ENCODE measurements around the gene GABRR3. TPM values are rescaled to one million over a fixed set of nuclear protein-coding genes. Genes with fewer than 3 reads are reported as not detected.
"Not testable (repeated sequence)": the region's sequence is repeated elsewhere in the genome, so short reads cannot be mapped to it uniquely, and the experiment has no call there.

Gene GABRR3
- total RNA-seq, 1 donor from 2014 or later = not detected

DNA sequence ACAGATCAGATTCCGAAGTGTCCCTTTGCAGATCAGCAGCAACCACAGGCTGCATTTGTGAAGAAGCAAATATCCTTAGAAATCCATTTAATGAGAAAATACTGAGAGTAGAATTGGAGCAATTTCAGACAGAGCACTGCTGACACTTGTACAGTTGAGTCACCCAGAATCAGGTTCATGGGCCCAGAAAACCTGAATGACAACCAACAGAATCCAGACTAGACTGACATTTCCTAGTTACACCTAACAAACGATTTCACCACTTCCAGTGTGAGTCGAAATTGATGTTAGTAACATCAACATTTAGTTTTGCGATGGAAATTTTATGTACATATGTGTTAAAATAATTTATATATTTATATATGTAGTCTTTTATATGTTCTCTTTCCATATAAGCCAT, 16.8 kb downstream of the GABRR3 start:
- DNase-seq (ENCODE audit: extremely low spot score in 2 of 2) = no peak
- intact Hi-C loops (cut with DNase I) = no loop called here
- no peaks in the 10 kb centered on the region for H3K36me3 ChIP-seq
- no peaks in the 10 kb centered on the region for H3K9me3 ChIP-seq
- H3K4me3 ChIP-seq = no peak overlapping the region
- no peaks in the 10 kb centered on the region for H3K27me3 ChIP-seq
- no peak overlapping the region for H3K27ac ChIP-seq
- TF ChIP-seq POLR2AphosphoS5 (IDR thresholded peaks at IDR 0.05; ENCODE audit: insufficient read depth in 1 of 2, low read depth in 1 of 2) (peak in 1 of 2 donors; percentile 55), POLR2A (IDR thresholded peaks at IDR 0.05) (no peak)
- TF ChIP-seq, protein P1, sequence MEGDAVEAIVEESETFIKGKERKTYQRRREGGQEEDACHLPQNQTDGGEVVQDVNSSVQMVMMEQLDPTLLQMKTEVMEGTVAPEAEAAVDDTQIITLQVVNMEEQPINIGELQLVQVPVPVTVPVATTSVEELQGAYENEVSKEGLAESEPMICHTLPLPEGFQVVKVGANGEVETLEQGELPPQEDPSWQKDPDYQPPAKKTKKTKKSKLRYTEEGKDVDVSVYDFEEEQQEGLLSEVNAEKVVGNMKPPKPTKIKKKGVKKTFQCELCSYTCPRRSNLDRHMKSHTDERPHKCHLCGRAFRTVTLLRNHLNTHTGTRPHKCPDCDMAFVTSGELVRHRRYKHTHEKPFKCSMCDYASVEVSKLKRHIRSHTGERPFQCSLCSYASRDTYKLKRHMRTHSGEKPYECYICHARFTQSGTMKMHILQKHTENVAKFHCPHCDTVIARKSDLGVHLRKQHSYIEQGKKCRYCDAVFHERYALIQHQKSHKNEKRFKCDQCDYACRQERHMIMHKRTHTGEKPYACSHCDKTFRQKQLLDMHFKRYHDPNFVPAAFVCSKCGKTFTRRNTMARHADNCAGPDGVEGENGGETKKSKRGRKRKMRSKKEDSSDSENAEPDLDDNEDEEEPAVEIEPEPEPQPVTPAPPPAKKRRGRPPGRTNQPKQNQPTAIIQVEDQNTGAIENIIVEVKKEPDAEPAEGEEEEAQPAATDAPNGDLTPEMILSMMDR (IDR thresholded peaks at IDR 0.05) = no peak
- peaks cover 12% of the 10 kb centered on the region for H3K4me1 ChIP-seq

- TF ChIP-seq, protein P1 (IDR thresholded peaks at IDR 0.05) = no peak
- no peak for TF ChIP-seq POLR2A (IDR thresholded peaks at IDR 0.05)
- TF ChIP-seq POLR2AphosphoS5 (IDR thresholded peaks at IDR 0.05; ENCODE audit: insufficient read depth in 1 of 2, low read depth in 1 of 2) = no peak
- no peak for DNase-seq (ENCODE audit: extremely low spot score in 2 of 2)
- H3K27ac ChIP-seq = peak overlapping the region; percentile 9
Measured at GRCh38 chr3:98014268-98014585, 20.9 kb downstream of the GABRR3 start.

GRCh38 chr3:98013411-98014267, 21.5 kb downstream of the GABRR3 start:
- intact Hi-C loops (cut with DNase I) = no loop called here
- no peak for DNase-seq (ENCODE audit: extremely low spot score in 2 of 2)

More at GRCh38 chr3:98014268-98014585, 20.9 kb downstream of the GABRR3 start:
- Histone ChIP-seq H3K4me1 (peaks cover 27% of the 10 kb centered on the region), H3K9me3 (no peaks in the 10 kb centered on the region), H3K36me3 (no peaks in the 10 kb centered on the region), H3K4me3 (no peak overlapping the region), H3K27me3 (no peaks in the 10 kb centered on the region)
- intact Hi-C loops (cut with DNase I) = no loop called here

DNA sequence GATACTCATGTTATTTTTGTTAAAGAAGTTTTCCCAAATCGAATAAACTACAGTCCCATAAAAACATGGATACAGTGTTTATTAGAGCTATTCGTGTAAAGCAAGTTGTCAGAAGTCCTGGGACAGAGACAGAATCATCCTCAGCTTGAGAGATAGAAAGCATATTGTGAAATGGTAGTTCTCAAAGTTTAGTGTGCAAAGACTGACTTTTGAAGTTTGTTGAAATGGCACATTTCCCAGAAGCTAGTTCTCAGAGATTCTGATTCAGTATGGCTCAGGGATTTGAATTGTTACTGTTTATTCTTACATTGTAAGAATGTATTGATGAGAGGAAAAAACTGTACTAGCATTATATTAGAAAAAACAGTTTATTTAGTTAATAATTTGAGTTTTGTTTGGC, 22.1 kb downstream of the GABRR3 start:
- TF ChIP-seq, protein P1 (IDR thresholded peaks at IDR 0.05) = no peak
- no peak for TF ChIP-seq POLR2AphosphoS5 (IDR thresholded peaks at IDR 0.05; ENCODE audit: insufficient read depth in 1 of 2, low read depth in 1 of 2)
- TF ChIP-seq POLR2A (IDR thresholded peaks at IDR 0.05) = no peak
- H3K27ac ChIP-seq = no peak overlapping the region
- H3K4me1 ChIP-seq = peaks cover 27% of the 10 kb centered on the region
- H3K4me3 ChIP-seq = no peak overlapping the region
- DNase-seq (ENCODE audit: extremely low spot score in 2 of 2) = no peak
- intact Hi-C loops (cut with DNase I) = no loop called here
- no peaks in the 10 kb centered on the region for H3K36me3 ChIP-seq
- H3K27me3 ChIP-seq = no peaks in the 10 kb centered on the region
- H3K9me3 ChIP-seq = no peaks in the 10 kb centered on the region

More at GRCh38 chr3:98013411-98014267, 21.5 kb downstream of the GABRR3 start:
- H3K36me3 ChIP-seq = no peaks in the 10 kb centered on the region
- H3K27me3 ChIP-seq = no peaks in the 10 kb centered on the region
- peak overlapping the region; percentile 9 for H3K27ac ChIP-seq
- no peaks in the 10 kb centered on the region for H3K9me3 ChIP-seq
- peaks cover 27% of the 10 kb centered on the region for H3K4me1 ChIP-seq
- no peak overlapping the region for H3K4me3 ChIP-seq
- TF ChIP-seq POLR2A (IDR thresholded peaks at IDR 0.05) = no peak
- TF ChIP-seq POLR2AphosphoS5 (IDR thresholded peaks at IDR 0.05; ENCODE audit: insufficient read depth in 1 of 2, low read depth in 1 of 2) = peak in 1 of 2 donors; percentile 13

DNA sequence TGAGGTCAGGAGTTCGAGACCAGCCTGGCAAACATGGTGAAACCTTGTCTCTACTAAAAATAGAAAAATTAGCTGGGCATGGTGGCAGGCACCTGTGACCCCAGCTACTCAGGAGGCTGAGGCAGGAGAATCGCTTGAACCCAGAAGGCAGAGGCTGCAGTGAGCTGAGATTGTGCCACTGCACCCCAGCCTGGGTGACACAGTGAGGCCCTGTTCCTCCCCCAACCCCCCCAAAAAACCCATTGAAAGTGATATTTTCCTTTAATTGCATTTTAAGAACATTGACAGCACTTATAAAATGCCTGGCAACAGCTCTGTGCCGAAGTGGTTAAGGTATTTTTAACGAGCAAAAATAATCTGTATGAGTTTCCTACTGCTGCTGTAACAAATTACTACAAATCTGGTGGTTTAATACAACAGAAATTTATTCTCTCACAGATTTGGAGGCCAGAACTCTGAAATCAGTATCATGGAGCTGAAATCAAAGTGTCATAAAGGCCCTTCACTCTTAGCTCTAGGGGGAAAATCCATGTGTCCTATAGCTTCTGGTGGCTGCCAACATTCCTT, 24.1 kb downstream of the GABRR3 start:
- H3K27me3 ChIP-seq; H3K27ac ChIP-seq; intact Hi-C loops (cut with DNase I); H3K36me3 ChIP-seq; H3K4me3 ChIP-seq; H3K9me3 ChIP-seq; DNase-seq (ENCODE audit: extremely low spot score in 2 of 2): not testable (repeated sequence)
- H3K4me1 ChIP-seq = peaks cover 27% of the 10 kb centered on the region
